Hindlimb muscle (tissue), 1 donor: ENCODE data around the gene MIOS. TPM values are rescaled to one million over a fixed set of nuclear protein-coding genes. Genes with fewer than 3 reads are reported as not detected.

Experiments used
- DNase-seq: peaks from one replicate; pipeline ENCODE4 v3.0.0-alpha.2; 2013
- polyA plus RNA-seq: library from polyadenylated mRNA; unstranded; fragments of 120-200 nt; gene quantifications from one replicate; pipeline ENCODE4 v1.2.1, GENCODE V29; 2013; ENCODE audit not compliant: insufficient read length

The MIOS gene
- polyA plus RNA-seq, 1 donor = 29.9 TPM

DNA sequence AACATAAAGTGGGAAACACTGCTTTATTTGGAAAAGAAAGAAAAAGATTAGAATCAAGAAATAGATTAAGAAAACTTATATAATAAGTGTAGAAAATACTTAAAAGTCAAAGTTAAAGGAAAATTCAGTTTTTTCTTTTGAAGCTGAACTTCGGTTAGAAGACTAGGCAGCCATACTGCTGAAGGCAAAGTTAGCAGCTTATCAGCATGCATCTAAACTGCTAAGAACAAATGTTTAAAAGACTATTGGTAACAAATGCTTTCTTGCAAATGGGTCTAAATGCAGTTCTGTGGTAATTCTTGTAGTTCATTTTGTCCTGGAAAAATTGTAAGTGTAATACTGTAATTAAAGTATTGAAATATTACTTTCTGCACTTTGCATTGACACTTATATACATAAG lies 18.0 kb downstream of the MIOS start:
- no peak for DNase-seq

DNA sequence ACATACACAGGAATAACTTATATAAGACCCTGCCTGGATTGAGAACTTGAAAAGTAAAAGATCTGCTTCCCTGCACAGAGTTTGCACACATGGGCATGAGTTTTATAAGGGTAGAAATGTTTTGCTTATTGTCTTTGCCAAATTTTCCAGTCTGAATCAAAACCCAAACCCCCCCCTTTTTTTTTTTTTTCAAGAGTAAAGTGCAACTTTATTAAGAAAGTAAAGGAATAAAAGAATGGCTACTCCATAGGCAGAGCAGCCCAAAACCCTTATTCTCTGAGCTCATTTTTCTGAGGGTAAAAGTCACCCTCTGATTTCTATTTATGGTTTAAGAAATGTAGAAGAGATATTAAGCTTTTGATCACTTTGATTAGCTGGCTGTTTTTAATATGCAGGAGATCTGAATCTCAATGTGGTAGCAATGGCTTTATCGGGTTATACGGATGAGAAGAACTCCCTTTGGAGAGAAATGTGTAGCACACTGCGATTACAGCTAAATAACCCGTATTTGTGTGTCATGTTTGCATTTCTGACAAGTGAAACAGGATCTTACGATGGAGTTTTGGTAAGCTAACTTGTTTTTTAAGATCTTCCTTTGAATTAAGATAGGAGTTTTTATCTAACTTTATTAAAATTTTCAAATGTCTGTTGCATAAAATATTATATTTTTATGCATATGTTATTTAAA lies 18.7 kb downstream of the MIOS start:
- no peak for DNase-seq

DNA sequence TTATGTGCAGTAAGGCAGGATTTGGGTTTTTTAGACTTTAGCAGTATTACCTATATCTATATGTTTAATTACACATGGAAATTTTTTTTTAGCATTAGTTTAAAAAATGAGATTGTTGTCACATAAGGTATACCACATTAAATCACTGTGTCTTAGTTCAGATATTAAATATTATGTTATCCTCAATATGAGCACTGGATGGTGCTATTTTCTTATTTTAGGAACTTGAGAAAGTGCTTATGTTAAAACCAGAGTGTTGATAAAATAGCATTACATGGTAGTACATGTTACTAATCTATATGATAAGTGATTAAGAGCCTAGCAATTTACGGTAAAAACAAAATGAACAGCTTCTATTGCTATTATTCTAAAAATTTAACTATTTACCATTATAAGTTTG lies 28.8 kb downstream of the MIOS start:
- DNase-seq = peak; percentile 6

- DNase-seq = no peak
Measured at GRCh38 chr7:7596176-7596575, 29.5 kb downstream of the MIOS start.

GRCh38 chr7:7607010-7607409 lies 40.3 kb downstream of the MIOS start:
- DNase-seq = no peak

GRCh38 chr7:7609330-7609729 lies 42.6 kb downstream of the MIOS start:
- no peak for DNase-seq

GRCh38 chr7:7612519-7612918 lies 45.8 kb downstream of the MIOS start:
- DNase-seq = no peak

- DNase-seq = no peak
Measured at GRCh38 chr7:7613210-7613609, 46.5 kb downstream of the MIOS start.

DNA sequence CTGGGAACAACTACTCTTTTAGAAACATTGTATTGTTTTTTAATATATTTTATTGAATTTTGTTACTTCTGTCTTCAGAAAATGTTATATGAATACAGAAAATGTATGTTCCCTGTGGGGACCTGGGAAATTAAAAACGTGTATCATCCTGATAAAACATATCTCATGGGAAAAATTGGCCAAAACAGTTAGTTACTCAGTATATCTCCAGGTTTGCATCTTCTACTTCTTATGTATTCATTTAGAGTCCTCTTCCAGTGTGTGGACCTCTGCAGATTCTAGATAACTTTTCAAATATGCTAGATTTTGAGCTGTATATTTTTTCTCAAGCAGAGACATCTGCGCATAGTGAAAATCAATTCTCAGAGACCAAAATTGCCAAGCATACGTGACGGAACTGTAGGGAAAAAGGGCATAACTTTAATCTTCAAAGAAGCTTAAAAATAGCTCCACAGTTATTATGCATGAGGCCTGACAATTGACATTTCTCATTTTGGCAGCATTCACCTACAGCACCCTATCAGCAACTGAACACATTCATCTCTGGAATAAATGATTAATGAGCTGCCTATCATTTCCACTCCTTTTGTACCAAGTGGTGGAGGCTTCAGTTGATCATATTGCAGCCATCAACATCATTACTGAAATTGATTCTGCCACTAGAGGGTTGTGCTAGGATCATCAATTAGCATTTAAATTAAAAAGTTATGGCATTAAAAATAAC lies 47.5 kb downstream of the MIOS start:
- DNase-seq = no peak

DNA sequence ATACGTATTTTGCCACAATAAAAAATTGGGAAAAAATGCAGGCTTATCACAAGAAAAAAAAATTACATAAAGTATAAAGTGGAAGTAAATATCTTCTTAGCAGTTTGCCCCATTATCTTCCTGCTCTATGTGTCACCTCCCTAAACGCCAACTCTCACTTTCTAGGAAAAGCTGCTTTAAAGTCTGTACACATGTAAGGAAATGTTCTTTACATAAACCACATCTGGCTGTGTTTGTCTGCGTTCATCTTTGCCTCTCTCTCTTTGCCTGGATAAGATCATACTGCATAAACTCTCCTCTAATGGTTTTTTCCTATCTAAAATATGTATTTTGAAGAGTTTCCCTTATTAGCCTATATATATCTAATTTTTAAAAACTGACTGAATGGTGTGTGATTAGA lies 50.9 kb downstream of the MIOS start:
- DNase-seq = no peak

DNA sequence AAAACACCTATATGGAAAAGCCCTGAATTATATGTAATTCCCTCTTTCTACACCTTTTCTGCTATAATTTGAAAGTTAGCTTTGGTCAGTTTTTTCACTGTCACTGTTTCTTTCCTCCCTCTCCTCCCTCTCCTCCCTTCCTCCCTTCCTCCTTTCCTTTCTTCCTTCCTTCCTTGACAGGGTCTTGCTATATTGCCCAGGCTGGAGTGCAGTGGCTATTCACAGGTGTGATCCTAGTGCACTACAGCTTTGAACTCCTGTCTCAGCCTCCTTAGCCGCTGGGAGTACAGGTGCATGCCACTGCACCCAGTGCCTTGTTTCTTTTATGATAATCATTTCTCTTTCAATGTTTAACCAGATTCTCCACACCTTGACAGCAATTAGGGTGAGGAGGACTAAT lies 51.7 kb downstream of the MIOS start:
- no peak for DNase-seq

GRCh38 chr7:7620236-7620635 lies 53.6 kb downstream of the MIOS start:
- DNase-seq = no peak

GRCh38 chr7:7620644-7621210 lies 54.0 kb downstream of the MIOS start:
- no peak for DNase-seq

- no peak for DNase-seq
Measured at GRCh38 chr7:7628476-7628875, 61.8 kb downstream of the MIOS start.

GRCh38 chr7:7630626-7631329 lies 64.1 kb downstream of the MIOS start:
- DNase-seq = no peak

GRCh38 chr7:7639421-7639820 lies 72.7 kb downstream of the MIOS start:
- no peak for DNase-seq

- peak; percentile 9 for DNase-seq
Measured at GRCh38 chr7:7639847-7640220, 73.2 kb downstream of the MIOS start.

GRCh38 chr7:7640221-7641128 lies 73.8 kb downstream of the MIOS start, which contains the start of gene UMAD1:
UMAD1 (plus strand) TSS chr7:7640752; CDS start chr7:7673372, 32,620 bp downstream.
- peak; percentile 99 for DNase-seq

DNA sequence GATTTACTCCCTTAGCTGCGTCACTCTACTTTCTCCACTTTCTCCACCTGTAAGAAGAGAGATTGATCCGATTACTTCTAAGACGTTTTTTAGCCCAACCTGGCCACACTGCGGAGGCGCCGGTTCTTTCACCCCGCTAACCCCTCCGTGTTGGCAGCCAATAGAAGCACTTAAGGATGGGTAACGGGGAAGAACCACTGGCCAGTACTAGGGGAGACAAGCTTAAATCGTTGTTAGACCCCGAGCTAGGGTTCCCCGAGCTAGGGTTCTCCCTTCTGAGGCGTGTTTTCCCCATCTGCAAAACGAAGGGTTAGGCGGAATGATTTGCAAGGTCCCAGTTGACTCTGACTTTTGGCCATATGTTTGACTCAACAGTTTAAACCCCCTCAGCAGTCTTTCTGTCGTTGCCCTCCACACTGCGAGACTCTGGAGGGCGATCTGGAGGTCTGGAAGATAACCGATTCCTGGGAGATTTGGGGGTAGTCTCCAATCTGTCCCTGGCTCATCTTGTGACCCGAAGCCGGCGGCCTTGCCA lies 74.5 kb downstream of the MIOS start:
- DNase-seq = no peak

GRCh38 chr7:7642081-7642480 lies 75.4 kb downstream of the MIOS start:
- DNase-seq = no peak

DNA sequence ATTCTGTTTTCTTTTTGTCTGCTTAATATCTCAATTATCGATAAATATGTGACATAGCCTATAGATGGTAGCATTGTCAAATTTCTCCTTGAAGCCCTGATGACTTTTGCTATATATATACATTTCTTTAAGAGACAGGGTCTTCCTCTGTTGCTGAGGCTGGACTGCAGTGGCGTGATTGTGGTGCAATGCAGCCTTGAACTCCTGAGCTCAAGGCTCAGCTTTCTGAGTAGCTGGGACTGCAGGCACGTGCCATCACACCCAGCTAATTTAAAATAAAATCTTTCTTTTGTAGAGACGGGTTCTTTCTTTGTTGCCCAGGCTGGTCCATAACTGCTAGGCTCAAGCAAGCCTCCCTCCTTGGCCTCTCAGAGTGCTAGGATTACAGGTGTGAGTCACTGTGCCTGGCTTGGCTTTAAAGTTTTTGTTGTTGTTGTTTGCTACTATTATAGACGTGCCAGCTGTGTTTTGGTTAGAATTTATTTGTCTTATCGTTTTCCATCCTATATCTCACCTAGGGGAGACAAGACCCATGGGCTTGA lies 80.9 kb downstream of the MIOS start:
- no peak for DNase-seq
